Adrenal gland (tissue), 12 donors: ENCODE results near the gene IL1RL2. TPM values are rescaled to one million over a fixed set of nuclear protein-coding genes. Genes with fewer than 3 reads are reported as not detected.

Experiments
- DNase-seq, 7 donors: peaks; one replicate each; pipeline ENCODE4 v3.0.0-alpha.2; 2019 to 2020
- H3K27ac ChIP-seq, 5 donors: fragments of 200-600 bp; sonication (generic) in 4 of 5; 1 replicate in 3 of 5; 2 replicates in 2 of 5; pipeline versions ENCODE4 v1.5.1 to v1.8.0; 2016 to 2020; ENCODE audit warnings: mild to moderate bottlenecking in 1 of 5
- H3K27me3 ChIP-seq: fragments of 200-600 bp; 2 replicates; pipeline ENCODE4 v1.8.0; 2021
- H3K36me3 ChIP-seq, 2 donors: fragments of 200-600 bp; replicated peaks in 1 of 2; 1 replicate in 1 of 2; 2 replicates in 1 of 2; pipeline versions ENCODE4 v1.5.1 to v1.8.0; 2018 to 2022
- H3K4me1 ChIP-seq, 2 donors: fragments of 200-600 bp; replicated peaks in 1 of 2; 1 replicate in 1 of 2; 2 replicates in 1 of 2; pipeline versions ENCODE4 v1.5.1 to v1.8.0; 2018 to 2021
- H3K4me3 ChIP-seq, 4 donors: fragments of 200-600 bp; sonication (generic) in 3 of 4; one replicate each; pipeline ENCODE4 v1.5.1; 2016 to 2018
- H3K9me3 ChIP-seq, 3 donors: fragments of 200-600 bp; sonication (generic) in 1 of 3; replicated peaks in 1 of 3; 1 replicate in 2 of 3; 2 replicates in 1 of 3; pipeline versions ENCODE4 v1.5.1 to v1.8.0; 2016 to 2021
- POLR2A ChIP-seq, 2 donors: fragments of 450-650 bp; IDR thresholded peaks; one replicate each; pipeline ENCODE4 v1.6.1; 2017; ENCODE audit warnings: antibody characterized with exemption in 2 of 2, mild to moderate bottlenecking in 2 of 2, moderate library complexity in 1 of 2
- WGBS, 4 donors: extraction: QIAGEN DNeasy Blood & Tissue Kit in 2 of 4; methylation state at CpG; one replicate each; pipeline versions ENCODE4 v1.1.5 to v1.1.7; 2013 to 2017; 5-methylcytosine and 5-hydroxymethylcytosine counted together
- intact Hi-C, 2 donors: fragments of 100-400 bp; cut with DNase I; formaldehyde crosslinking; loops; one replicate each; pipeline versions ENCODE4 v1.14.1 to v1.15.0; 2022 to 2023
- polyA plus RNA-seq, 3 donors: library from polyadenylated mRNA; stranded (reverse); fragments of 200-250 nt in 2 of 3; fragments of 350-450 nt in 1 of 3; fragmentation: Illumina TruSeq in 1 of 3; extraction: RNeasy Lipid Tissue Mini Kit (QIAGEN cat#74804) in 1 of 3; gene quantifications; one replicate each; pipeline ENCODE4 v1.2.3, GENCODE V29; 2013 to 2014
- total RNA-seq, 9 donors: library from RNA; depleted of rRNA in 4 of 9; stranded (reverse); fragments of >200 nt in 4 of 9; fragments of 120-200 nt in 1 of 9; fragmentation: NEBNext Ultra II Directional in 1 of 9; extraction: Animal tissue kit (Norgen Biotek cat#: 25700) in 1 of 9; gene quantifications; one replicate each; pipeline versions ENCODE4 v1.1.0 to v1.2.4, GENCODE V29; 2013 to 2023
- TF ChIP-seq, protein P1 (sequence below), 6 experiments: fragments of 450-650 bp in 4 of 6; fragments of 200-600 bp in 2 of 6; sonication (generic) in 1 of 6; IDR thresholded peaks; 1 replicate in 5 of 6; 2 replicates in 1 of 6; pipeline versions ENCODE4 v1.5.1 to v1.8.0; 2016 to 2021; ENCODE audit warnings: antibody characterized with exemption in 6 of 6, mild to moderate bottlenecking in 2 of 6, moderate library complexity in 1 of 6
- donor health status: healthy with polysubstance abuse.
- donor health status: Bipolar disorder and iron deficiency.
- donor health status: DM: yes; HTN: yes; CAD: no.
- donor health status: DM: no; HTN: no; CAD: no.
- donor health status: DM: no; HTN: no; CAD: no.
- donor health status: DM: yes; HTN: yes; CAD: no.

The IL1RL2 gene
- total and polyA plus RNA-seq, 12 donors, result 0.22 to 4.6 (median 1.7) TPM

DNA sequence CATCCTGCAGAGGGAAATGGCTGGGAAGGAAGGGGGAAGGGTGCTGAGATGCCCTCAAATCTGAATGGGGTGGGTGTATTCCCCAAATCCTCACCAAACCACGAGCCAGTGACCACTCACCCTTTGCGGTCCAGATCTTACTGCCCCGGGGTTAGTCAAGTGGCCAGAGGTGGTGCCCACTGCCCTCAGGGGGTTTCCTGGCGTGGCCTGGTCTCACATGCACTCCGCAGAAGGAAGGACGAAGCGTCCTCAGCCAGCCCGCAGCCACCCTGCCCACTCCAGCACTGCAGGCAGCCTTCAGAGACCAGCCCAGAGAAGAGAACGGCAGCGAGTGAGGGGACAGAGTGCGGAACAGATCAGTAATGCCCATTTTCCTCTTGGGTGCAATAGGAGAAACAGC lies 50.4 kb downstream of the IL1RL2 start:
- no peaks in the 10 kb centered on the region for H3K9me3 ChIP-seq
- H3K27me3 ChIP-seq, result no peaks in the 10 kb centered on the region
- no peak overlapping the region for H3K4me3 ChIP-seq
- H3K36me3 ChIP-seq, result no peaks in the 10 kb centered on the region
- intact Hi-C loops, result loop anchor here (5.0 to 10.0 kb wide), 4 partner anchors 50 to 352 kb away; partner anchors contain the start of gene IL1RL2 (in 1 of the 2)
- no peak for DNase-seq
- no peak for TF ChIP-seq POLR2A (IDR thresholded peaks at IDR 0.05)
- TF ChIP-seq, protein P1, sequence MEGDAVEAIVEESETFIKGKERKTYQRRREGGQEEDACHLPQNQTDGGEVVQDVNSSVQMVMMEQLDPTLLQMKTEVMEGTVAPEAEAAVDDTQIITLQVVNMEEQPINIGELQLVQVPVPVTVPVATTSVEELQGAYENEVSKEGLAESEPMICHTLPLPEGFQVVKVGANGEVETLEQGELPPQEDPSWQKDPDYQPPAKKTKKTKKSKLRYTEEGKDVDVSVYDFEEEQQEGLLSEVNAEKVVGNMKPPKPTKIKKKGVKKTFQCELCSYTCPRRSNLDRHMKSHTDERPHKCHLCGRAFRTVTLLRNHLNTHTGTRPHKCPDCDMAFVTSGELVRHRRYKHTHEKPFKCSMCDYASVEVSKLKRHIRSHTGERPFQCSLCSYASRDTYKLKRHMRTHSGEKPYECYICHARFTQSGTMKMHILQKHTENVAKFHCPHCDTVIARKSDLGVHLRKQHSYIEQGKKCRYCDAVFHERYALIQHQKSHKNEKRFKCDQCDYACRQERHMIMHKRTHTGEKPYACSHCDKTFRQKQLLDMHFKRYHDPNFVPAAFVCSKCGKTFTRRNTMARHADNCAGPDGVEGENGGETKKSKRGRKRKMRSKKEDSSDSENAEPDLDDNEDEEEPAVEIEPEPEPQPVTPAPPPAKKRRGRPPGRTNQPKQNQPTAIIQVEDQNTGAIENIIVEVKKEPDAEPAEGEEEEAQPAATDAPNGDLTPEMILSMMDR (IDR thresholded peaks at IDR 0.05), result no peak
- WGBS, 4 donors, result 95 to 98% (median 96%) methylated on average over 9 to 11 of the region's 11 CpGs
- no peak overlapping the region for H3K27ac ChIP-seq
- peaks cover 0 to 6% of the 10 kb centered on the region in 2 donors for H3K4me1 ChIP-seq

DNA sequence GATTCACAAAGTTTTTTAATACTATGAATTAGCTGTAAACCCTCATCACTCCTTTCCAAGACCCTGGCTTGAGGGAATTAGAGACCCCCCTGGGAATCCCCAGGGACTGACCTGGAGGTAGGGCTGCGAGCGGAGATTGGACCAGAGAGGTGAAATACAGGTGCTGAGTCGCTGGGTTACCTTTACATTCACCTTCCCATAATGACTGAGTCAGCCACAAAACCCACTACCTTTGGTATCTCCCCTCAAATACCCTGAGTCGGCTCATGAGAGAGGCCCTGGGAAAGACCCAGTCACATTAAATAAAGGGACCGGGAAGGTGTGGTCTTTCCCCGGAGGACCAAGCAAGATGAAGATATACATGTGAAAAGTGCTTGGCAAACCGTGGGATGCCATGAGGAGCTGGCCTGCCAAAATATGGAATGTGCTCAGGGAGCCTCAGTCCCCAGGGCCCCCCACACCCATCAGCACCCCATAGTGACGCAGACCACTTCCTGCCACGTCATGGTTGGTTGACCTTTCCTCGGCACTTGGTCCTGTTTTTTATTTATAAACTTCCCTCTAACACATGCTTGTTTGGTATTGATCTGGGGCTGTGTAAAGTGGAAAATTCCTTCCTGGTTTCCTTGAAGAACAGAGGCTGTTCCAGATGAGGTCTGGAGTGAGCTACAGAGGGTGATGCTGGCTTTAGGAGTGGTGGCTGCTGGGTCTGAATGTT lies 51.4 kb downstream of the IL1RL2 start:
- WGBS, 4 donors, result 66 to 81% (median 71%) methylated on average over 10 of the region's 10 CpGs
- peak overlapping the region in 1 of 5 donors; percentile 93 for H3K27ac ChIP-seq
- no peaks in the 10 kb centered on the region for H3K36me3 ChIP-seq
- TF ChIP-seq POLR2A (IDR thresholded peaks at IDR 0.05), result no peak
- TF ChIP-seq, protein P1 (IDR thresholded peaks at IDR 0.05), result no peak
- peaks cover 0 to 6% of the 10 kb centered on the region in 2 donors for H3K4me1 ChIP-seq
- DNase-seq, result peak in 3 of 7 donors; percentile 34 to 70 (median 43)
- no peaks in the 10 kb centered on the region for H3K27me3 ChIP-seq
- intact Hi-C loops, result loop anchor here (5.0 to 10.0 kb wide), 4 partner anchors 51 to 353 kb away; partner anchors contain the start of gene IL1RL2 (in 1 of the 2)
- no peak overlapping the region for H3K4me3 ChIP-seq
- no peaks in the 10 kb centered on the region for H3K9me3 ChIP-seq

DNA sequence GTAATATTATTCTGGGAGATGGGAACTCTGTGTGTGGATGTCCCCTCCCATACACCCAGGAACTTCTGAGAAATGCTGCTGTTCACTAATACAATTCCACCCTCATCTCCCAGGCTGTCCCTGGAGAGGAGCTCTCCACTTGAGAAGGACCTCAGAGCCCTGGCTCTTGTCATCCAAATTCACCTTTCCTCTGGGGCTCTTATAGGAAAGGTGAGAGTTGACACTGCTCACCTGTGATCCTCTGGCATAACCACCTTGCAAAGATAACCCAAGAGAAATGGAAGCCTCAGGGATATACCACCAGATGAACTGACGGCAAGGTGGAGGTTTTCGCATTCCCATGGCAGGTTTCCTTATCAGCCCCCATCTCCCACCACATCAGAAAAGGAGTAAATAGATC lies 52.0 kb downstream of the IL1RL2 start:
- H3K36me3 ChIP-seq, result no peaks in the 10 kb centered on the region
- intact Hi-C loops, result loop anchor here (5.0 to 10.0 kb wide), 4 partner anchors 51 to 354 kb away; partner anchors contain the start of gene IL1RL2 (in 1 of the 2)
- H3K27me3 ChIP-seq, result no peaks in the 10 kb centered on the region
- no peak for DNase-seq
- TF ChIP-seq POLR2A (IDR thresholded peaks at IDR 0.05), result no peak
- TF ChIP-seq, protein P1 (IDR thresholded peaks at IDR 0.05), result no peak
- WGBS, 4 donors, result 96 to 100% (median 99%) methylated on average over 2 of the region's 2 CpGs
- no peak overlapping the region for H3K4me3 ChIP-seq
- H3K27ac ChIP-seq, result peak overlapping the region in 1 of 5 donors; percentile 93
- no peaks in the 10 kb centered on the region for H3K9me3 ChIP-seq
- peaks cover 0 to 6% of the 10 kb centered on the region in 2 donors for H3K4me1 ChIP-seq

DNA sequence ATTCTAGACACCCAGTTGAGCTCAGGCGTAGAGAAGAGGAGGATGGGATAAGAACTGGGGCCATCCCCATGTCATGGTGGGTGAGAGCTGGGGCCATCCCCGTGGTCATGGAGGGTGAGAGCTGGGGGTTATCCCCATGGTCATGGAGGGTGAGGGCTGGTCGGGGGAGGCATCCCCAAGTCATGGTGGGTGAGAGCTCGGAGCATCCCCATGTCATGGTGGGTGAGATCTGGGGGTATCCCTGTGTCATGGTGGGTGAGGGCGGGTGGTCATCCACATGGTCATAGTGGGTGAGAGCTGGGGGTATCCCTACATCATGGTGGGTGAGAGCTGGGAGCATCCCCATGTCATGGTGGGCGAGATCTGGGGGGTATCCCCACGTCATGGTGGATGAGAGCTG lies 52.5 kb downstream of the IL1RL2 start:
- intact Hi-C loops, result loop anchor here (5.0 to 10.0 kb wide), 4 partner anchors 52 to 355 kb away; partner anchors contain the start of gene IL1RL2 (in 1 of the 2)
- 87 to 96% (median 94%) methylated on average over 7 of the region's 7 CpGs for WGBS, 4 donors
- DNase-seq, result no peak

More for the DNA sequence above, 52.5 kb downstream of the IL1RL2 start:
- peak overlapping the region in 1 of 5 donors; percentile 93 for H3K27ac ChIP-seq
- H3K4me3 ChIP-seq, result no peak overlapping the region
- H3K27me3 ChIP-seq, result no peaks in the 10 kb centered on the region
- H3K4me1 ChIP-seq, result peaks cover 0 to 6% of the 10 kb centered on the region in 2 donors
- H3K36me3 ChIP-seq, result no peaks in the 10 kb centered on the region
- no peaks in the 10 kb centered on the region for H3K9me3 ChIP-seq
- no peak for TF ChIP-seq POLR2A (IDR thresholded peaks at IDR 0.05)
- TF ChIP-seq, protein P1 (IDR thresholded peaks at IDR 0.05), result no peak
